PC-3 (cell line): ENCODE measurements around the gene HDGFL3. TPM values are rescaled to one million over a fixed set of nuclear protein-coding genes. Genes with fewer than 3 reads are reported as not detected.

Source experiments
- ATAC-seq: fragments of 200-7000 bp; cut with Tn5 transposase; 2 replicates; pipeline ENCODE4 v1.9.1; 2020; ENCODE audit warnings: mild to moderate bottlenecking, moderate library complexity
- BruUV-seq: library from RNA; stranded (reverse); fragments of 400-500 nt; replicated peaks from 2 replicates; lab custom pipeline; 2021; lab: Mats Ljungman, UMichigan
- CTCF ChIA-PET: fragments of 300-600 bp; sonication (Branson Sonifier 250); formaldehyde crosslinking; loops from one replicate; lab custom pipeline; 2022; ENCODE audit warnings: antibody characterized with exemption; lab: Charles Lee
- POLR2A ChIA-PET: fragments of 300-600 bp; sonication (Branson Sonifier 250); formaldehyde crosslinking; loops from one replicate; lab custom pipeline; 2022; ENCODE audit warnings: antibody characterized with exemption; ENCODE audit not compliant: unreplicated experiment; lab: Charles Lee
- DNase-seq: peaks from one replicate; pipeline ENCODE4 v3.0.0-alpha.2; 2015
- H2AFZ ChIP-seq: fragments of 300-600 bp; sonication (generic); 2 replicates; pipeline ENCODE4 v1.6.0; 2016; ENCODE audit warnings: antibody characterized with exemption, low read length
- H3F3A ChIP-seq: fragments of 300-600 bp; sonication (generic); one replicate; pipeline ENCODE4 v1.6.0; 2017; ENCODE audit warnings: antibody characterized with exemption, low read length, control low read depth, mild to moderate bottlenecking; ENCODE audit not compliant: unreplicated experiment
- H3K27ac ChIP-seq: fragments of 300-600 bp; sonication (generic); 2 replicates; pipeline ENCODE4 v1.5.1; 2016; ENCODE audit warnings: mild to moderate bottlenecking, low read length
- H3K27me3 ChIP-seq: fragments of 300-600 bp; sonication (generic); 2 replicates; pipeline ENCODE4 v1.6.1; 2016; ENCODE audit warnings: low read length, mixed read lengths
- H3K36me3 ChIP-seq: fragments of 300-600 bp; sonication (generic); 2 replicates; pipeline ENCODE4 v1.6.1; 2016; ENCODE audit warnings: low read depth, mixed run types, low read length, mixed read lengths
- H3K4me1 ChIP-seq: fragments of 300-600 bp; sonication (generic); 2 replicates; pipeline ENCODE4 v1.5.1; 2016; ENCODE audit warnings: low read length; ENCODE audit not compliant: insufficient read depth
- H3K4me2 ChIP-seq: fragments of 300-600 bp; sonication (generic); 2 replicates; pipeline ENCODE4 v1.6.0; 2016; ENCODE audit warnings: low read length
- H3K4me3 ChIP-seq: fragments of 300-600 bp; sonication (generic); 2 replicates; pipeline ENCODE4 v1.5.1; 2016; ENCODE audit warnings: mild to moderate bottlenecking, low read length, mixed read lengths
- H3K79me2 ChIP-seq: fragments of 300-600 bp; sonication (generic); 2 replicates; pipeline ENCODE4 v1.6.1; 2017; ENCODE audit warnings: low read length, mixed read lengths
- H3K9ac ChIP-seq: fragments of 300-600 bp; sonication (generic); 2 replicates; pipeline ENCODE4 v1.6.0; 2016; ENCODE audit warnings: mild to moderate bottlenecking, low read length
- H3K9me2 ChIP-seq: fragments of 300-600 bp; sonication (generic); replicated peaks from 2 replicates; pipeline ENCODE4 v1.6.1; 2016; ENCODE audit warnings: mixed run types, low read length, mixed read lengths
- H3K9me3 ChIP-seq: fragments of 300-600 bp; sonication (generic); 2 replicates; pipeline ENCODE4 v1.6.1; 2016; ENCODE audit warnings: low read length, mixed read lengths
- H4K20me1 ChIP-seq: fragments of 300-600 bp; sonication (generic); 2 replicates; pipeline ENCODE4 v1.6.1; 2016; ENCODE audit warnings: low read length, mixed read lengths
- CTCF ChIP-seq: fragments of 300-600 bp; sonication (generic); conservative IDR thresholded peaks from 2 replicates; pipeline ENCODE4 v1.5.1; 2017; ENCODE audit warnings: antibody characterized with exemption, low read depth, mild to moderate bottlenecking, low read length
- EZH2 ChIP-seq: fragments of 300-600 bp; sonication (generic); IDR thresholded peaks from one replicate; pipeline ENCODE4 v1.6.1; 2017; ENCODE audit warnings: antibody characterized with exemption, mild to moderate bottlenecking, low read length; ENCODE audit not compliant: unreplicated experiment
- EZH2phosphoT487 ChIP-seq: fragments of 300-600 bp; sonication (generic); IDR thresholded peaks from 2 replicates; pipeline ENCODE4 v1.6.1; 2018; ENCODE audit warnings: mild to moderate bottlenecking, antibody characterized with exemption, low read length, borderline replicate concordance
- intact Hi-C: fragments of 100-400 bp; cut with micrococcal nuclease; formaldehyde crosslinking; loops from 2 replicates; pipeline ENCODE4 v1.9.0; 2023
- total RNA-seq: library from RNA; depleted of rRNA; stranded (reverse); fragments of >200 nt; gene quantifications from 2 replicates; pipeline ENCODE4 v1.2.3, GENCODE V29; 2014

Gene HDGFL3
- total RNA-seq, 1 experiment from 2014 or later: 38.4 TPM

- peaks cover 11% of the 10 kb centered on the region for H3K4me1 ChIP-seq
- intact Hi-C loops: no loop called here
- no peak overlapping the region for H3K27ac ChIP-seq
- no peaks in the 10 kb centered on the region for H3K9me3 ChIP-seq
- no peaks in the 10 kb centered on the region for H3K27me3 ChIP-seq
- H3K36me3 ChIP-seq: no peaks in the 10 kb centered on the region
- POLR2A ChIA-PET: no interaction called here
- no peak overlapping the region for H3K4me3 ChIP-seq
- H3K9me2 ChIP-seq: no peaks in the 10 kb centered on the region
- CTCF ChIA-PET: interaction anchor here (0.5 to 3.4 kb wide), 8 partner anchors 124 to 857 kb away, joined by 3 to 23 read pairs (median 6); no protein-coding TSS in a partner anchor
- no TSS peak for BruUV-seq
- no peaks in the 10 kb centered on the region for H3K79me2 ChIP-seq
- H3F3A ChIP-seq: no peaks in the 10 kb centered on the region
- H4K20me1 ChIP-seq: no peaks in the 10 kb centered on the region
- ATAC-seq: no peak
- 0 out of 2 replicates have a peak overlapping the region, but pooled peaks have one; percentile 32 for H2AFZ ChIP-seq
- H3K4me2 ChIP-seq: no peak overlapping the region
- H3K9ac ChIP-seq: no peak overlapping the region
- TF ChIP-seq EZH2 (no peak), CTCF (no peak), EZH2phosphoT487 (no peak)
- no peak for DNase-seq
These were observed 41.4 kb upstream of the HDGFL3 start for GRCh38 chr15:83249030-83249343.

DNA sequence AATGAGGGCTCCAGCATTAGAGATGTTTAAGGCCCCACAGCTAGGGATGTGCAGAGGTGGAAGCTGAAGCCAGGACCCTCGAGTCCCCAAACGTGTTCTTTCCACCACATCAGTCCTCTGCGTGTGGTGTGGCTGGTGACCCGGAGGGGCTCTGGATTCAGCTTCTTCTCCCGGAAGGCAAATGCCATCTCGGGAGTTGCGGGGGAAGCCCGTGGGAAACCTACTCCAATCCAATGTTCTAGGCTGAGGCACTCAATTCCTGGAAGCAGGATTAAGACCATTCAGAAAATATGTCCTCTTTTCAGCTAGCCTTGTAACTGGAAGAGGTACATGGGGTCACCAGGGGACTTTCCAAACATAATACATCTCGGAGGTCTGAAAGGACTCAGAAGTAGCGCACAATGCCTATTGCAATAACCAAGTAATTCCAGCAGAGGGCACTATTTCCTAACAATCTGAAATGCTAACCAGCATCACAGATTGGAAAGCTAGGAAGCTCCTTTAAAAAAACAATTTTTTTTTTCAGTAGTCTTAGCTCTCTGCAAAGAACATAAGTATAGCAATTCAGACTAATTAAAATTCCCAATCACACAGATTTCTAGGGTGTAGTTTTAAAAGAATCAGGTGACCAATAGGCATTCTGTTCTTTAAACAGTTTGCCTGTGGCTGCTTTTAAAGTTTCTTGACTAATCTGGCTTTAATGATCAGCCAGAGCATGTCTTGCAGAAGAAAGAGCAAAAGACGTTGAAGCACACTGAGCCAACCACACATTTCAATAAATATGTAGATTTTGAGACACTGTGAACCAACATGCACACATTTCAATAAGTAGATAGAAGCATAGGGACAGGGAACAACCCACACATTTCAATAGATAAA, 40.8 kb upstream of the HDGFL3 start:
- BruUV-seq: no TSS peak
- Histone ChIP-seq H3K4me3 (peak overlapping the region; percentile 43; the same call in 1 of the 2 replicates), H3K27me3 (no peaks in the 10 kb centered on the region), H4K20me1 (no peaks in the 10 kb centered on the region), H3K36me3 (no peaks in the 10 kb centered on the region), H3K9me3 (no peaks in the 10 kb centered on the region), H2AFZ (peak overlapping the region; percentile 80), H3K79me2 (no peaks in the 10 kb centered on the region), H3K4me1 (peaks cover 11% of the 10 kb centered on the region), H3K4me2 (peak overlapping the region; percentile 70), H3K27ac (no peak overlapping the region), H3F3A (no peaks in the 10 kb centered on the region), H3K9ac (no peak overlapping the region), H3K9me2 (no peaks in the 10 kb centered on the region)
- intact Hi-C loops: loop anchor here (1.0 kb wide), 3 partner anchors 132 to 311 kb away; no protein-coding TSS in a partner anchor
- DNase-seq: peak; percentile 94
- POLR2A ChIA-PET: interaction anchor here (0.6 to 0.8 kb wide), 4 partner anchors 38 to 155 kb away, joined by 3 to 6 read pairs (median 4); no protein-coding TSS in a partner anchor
- TF ChIP-seq EZH2: no peak
- TF ChIP-seq CTCF: peak; percentile 90
- CTCF ChIA-PET: interaction anchor here (0.5 to 3.4 kb wide), 14 partner anchors 58 to 856 kb away, joined by 3 to 23 read pairs (median 4); partner anchors contain the start of gene BTBD1
- ATAC-seq: peak; percentile 72

DNA sequence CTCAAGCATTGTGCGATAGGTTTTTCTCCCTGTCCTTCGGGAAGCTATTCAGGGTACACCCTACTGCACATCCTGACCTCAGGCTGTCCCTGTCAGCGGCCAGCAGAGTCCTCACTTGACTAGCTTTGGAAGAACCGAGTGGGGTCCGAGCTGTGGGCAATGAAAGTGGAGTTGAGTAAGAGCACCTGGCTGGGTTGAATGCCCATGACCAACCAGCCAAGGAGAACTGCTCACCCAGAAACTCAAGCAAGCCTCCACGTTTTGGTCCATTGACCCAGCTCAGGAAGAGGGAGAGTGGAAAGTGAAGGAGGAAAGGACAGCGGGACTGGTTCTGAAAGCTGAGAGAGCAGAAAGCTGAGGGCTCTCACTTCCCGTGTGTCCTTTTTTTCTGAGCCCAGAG, 36.0 kb upstream of the HDGFL3 start:
- ATAC-seq: no peak
- intact Hi-C loops: no loop called here
- no peaks in the 10 kb centered on the region for H3K36me3 ChIP-seq
- H2AFZ ChIP-seq: no peak overlapping the region
- TF ChIP-seq EZH2phosphoT487 (no peak), CTCF (no peak), EZH2 (no peak)
- ChIA-PET POLR2A (no interaction called here), CTCF (no interaction called here)
- H4K20me1 ChIP-seq: no peaks in the 10 kb centered on the region
- no peaks in the 10 kb centered on the region for H3K79me2 ChIP-seq
- DNase-seq: no peak
- H3F3A ChIP-seq: no peaks in the 10 kb centered on the region
- no peak overlapping the region for H3K9ac ChIP-seq
- BruUV-seq: no TSS peak
- no peaks in the 10 kb centered on the region for H3K9me3 ChIP-seq
- peaks cover 6% of the 10 kb centered on the region for H3K4me1 ChIP-seq
- H3K9me2 ChIP-seq: no peaks in the 10 kb centered on the region
- no peak overlapping the region for H3K4me3 ChIP-seq
- H3K4me2 ChIP-seq: no peak overlapping the region
- H3K27me3 ChIP-seq: no peaks in the 10 kb centered on the region
- no peak overlapping the region for H3K27ac ChIP-seq
